H4 (cell line): ENCODE results near the gene SPSB1. TPM values are rescaled to one million over a fixed set of nuclear protein-coding genes. Genes with fewer than 3 reads are reported as not detected.

Experiments used
- DNase-seq: peaks from one replicate; pipeline ENCODE4 v3.0.0-alpha.2; 2015; ENCODE audit warnings: low spot score
- total RNA-seq: library from RNA; depleted of rRNA; stranded (reverse); fragments of >200 nt; shearing (Covaris generic); gene quantifications from 2 replicates; pipeline ENCODE4 v1.2.3, GENCODE V29; 2014; rRNA removed

SPSB1 gene
- 10.6 and 12.2 TPM in 2 replicates for total RNA-seq

DNA sequence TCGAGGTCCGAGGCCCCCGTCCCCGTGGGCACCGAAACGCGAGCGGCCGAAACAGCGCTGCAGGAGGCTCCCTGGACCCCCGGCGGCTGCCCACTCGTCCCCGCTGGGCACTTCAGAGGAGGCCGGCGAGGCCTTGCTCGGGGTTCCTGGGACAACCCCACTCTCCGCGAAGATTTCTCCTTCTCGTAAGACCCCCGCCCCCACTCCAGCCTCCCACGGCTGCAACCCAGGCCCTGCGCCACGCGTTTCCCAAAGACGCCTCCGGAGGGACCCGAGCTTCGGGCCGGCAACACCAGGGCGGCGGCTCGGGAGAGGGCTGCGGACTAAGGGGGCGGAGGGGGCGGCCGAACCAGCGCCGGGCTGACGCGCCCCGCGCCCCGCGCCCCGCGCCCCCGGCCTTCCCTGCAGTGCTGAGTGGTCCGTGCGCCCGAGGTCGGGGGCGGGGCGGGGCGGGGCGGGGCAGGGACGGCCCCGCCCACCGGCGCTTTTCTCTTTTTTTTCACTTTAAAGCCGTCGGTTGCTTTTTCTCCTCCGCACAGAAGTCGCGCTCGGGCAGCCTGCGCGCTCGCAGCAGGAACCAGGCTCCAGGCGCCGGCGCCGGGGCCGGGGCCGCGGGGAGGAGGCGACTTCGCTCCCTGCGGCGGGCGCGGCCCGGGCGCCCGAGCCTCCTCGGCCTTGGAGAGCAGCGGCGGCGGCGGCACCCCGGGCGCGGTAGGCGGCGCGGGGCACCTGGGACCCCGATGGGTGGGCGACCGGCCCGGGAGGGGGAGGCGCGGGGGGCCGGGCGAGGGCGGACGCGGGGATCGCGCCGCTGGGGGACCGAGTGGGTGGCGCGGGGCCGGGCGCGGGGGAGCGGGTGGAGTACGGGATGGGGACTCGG lies at the start of gene SPSB1:
TSS of gene SPSB1 (plus strand) at position 534 of the 880 bp plus-strand sequence. CDS start 62,998 bp downstream, outside the sequence.
- peak; percentile 45 for DNase-seq

- no peak for DNase-seq
Observed at GRCh38 chr1:9243066-9243739, 49.5 kb upstream of the SPSB1 start.

DNA sequence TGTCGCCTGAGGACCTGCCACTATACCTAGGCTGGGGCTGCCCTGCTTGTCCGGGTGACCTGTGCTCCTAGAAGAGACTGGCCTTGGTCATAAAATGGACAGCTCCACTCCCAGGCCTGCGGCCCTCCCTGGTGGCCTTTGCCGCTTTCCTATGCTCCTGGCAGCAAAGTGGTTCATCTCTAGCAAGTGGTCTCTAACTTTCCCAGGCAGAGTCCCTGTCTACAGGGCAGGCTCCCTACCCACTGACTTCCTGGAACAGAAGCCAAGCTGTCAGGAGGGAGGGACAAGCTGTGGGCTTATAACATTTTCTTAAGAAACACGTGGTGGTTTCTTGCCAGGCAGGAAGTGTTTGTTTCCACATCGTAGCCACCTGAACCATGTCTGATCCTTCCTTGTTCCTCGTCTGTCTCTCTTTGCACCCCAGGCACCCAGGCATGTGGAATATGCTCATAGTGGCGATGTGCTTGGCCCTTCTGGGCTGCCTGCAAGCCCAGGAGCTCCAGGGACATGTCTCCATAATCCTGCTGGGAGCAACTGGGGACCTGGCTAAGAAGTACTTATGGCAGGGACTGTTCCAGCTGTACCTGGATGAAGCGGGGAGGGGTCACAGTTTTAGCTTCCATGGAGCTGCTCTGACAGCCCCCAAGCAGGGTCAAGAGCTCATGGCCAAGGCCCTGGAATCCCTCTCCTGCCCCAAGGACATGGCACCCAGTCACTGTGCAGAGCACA lies 48.0 kb upstream of the SPSB1 start:
- no peak for DNase-seq

- DNase-seq: no peak
Observed at GRCh38 chr1:9245230-9245619, 47.5 kb upstream of the SPSB1 start.

DNA sequence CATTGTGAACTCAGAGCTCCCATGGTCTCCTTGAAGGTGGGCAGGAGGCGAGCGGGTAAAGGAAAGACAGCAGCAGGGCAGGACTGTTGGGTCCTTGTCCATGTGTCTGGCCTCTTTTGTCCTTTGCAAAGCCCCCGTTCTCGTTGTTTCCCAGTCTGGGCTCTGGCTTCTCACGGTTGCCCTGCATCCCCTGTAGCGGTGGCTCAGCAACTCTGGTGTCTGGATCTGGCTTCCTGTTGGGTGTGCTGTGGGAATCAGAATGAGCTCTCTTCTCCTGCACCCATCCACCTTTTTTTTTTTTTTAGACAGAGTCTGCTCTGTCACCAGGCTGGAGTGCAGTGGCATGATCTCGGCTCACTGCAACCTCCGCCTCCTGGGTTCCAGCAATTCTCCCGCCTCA lies 47.0 kb upstream of the SPSB1 start:
- no peak for DNase-seq

GRCh38 chr1:9246215-9246614 lies 46.5 kb upstream of the SPSB1 start:
- no peak for DNase-seq

- DNase-seq: no peak
Observed at GRCh38 chr1:9246841-9247785, 45.6 kb upstream of the SPSB1 start.

DNA sequence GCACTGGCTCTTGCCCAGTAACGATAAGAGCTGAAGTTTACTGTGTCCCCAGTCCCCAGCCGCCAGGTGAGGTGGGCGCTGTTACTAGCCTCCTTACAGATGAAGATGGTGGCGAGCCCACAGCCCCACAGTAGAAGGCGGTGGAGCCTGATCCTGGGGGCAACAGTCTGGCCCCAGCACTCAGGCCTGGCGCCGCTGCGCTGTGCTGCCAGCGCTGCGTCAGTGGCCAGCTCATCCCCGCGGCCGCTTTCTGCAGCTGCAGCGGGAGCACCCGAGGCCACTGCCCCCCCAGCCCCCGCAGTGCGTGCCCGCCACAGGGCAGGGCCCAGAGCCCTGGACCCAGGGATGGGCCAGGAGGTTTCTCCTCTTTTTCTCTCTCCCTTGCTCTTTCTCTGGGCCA lies 44.8 kb upstream of the SPSB1 start:
- DNase-seq: no peak

GRCh38 chr1:9248341-9249262 lies 44.1 kb upstream of the SPSB1 start:
- no peak for DNase-seq

DNA sequence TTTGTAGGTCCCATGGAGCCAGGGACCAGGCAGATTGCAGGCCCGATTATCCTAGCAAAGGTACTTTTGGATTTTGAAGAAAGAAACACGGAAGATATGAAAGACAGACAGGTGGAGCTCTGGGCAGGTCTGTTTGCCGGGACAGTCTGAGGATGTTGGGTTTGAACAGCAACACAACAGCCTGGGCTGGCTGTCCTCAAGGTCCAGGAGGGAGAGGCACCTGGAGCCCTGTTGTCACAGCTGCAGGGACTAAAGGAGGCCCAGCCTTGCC lies 43.5 kb upstream of the SPSB1 start:
- DNase-seq: no peak

DNA sequence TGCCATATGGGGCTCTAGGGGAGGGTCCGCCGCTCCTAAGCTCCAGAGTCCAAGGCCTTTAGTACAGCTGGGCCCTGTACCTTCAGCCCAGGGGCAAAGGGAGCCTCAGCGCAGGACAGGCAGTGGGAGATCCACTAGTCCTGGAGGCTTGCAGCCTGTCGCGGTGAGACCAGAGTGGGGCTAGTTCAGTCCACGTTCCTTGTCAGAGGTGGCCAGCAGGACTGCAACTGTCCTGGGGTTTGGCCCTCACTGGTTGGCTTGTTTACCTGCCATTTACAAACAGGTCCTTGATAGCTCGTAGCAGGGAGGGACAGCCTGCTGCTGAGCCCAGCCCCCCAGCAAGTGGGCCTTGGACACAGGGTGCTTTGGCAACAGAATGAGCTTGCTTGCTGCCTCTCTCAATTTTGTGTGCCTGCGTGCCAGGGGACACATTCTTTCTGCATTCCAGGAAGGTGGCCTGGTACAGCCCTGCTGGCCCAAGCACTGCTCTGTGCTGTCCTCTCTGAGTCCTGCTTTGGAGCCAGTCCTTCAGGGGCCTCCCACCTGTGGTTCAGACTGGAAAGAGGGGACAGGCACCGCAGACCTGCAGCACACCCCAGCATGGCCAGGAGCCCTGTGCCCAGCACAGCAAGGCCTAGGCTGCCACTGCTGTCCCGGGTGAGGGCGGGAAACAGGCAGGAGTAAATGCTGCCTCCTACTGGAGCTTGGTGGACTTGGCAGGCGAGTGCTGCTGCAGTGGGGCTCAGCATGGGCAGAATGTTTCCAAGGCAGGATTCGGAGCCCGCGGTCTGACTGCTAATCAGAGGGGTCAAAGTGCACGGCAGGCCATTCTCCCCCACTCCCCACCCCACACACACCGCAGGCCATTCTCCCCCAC lies 42.9 kb upstream of the SPSB1 start:
- DNase-seq: no peak

DNA sequence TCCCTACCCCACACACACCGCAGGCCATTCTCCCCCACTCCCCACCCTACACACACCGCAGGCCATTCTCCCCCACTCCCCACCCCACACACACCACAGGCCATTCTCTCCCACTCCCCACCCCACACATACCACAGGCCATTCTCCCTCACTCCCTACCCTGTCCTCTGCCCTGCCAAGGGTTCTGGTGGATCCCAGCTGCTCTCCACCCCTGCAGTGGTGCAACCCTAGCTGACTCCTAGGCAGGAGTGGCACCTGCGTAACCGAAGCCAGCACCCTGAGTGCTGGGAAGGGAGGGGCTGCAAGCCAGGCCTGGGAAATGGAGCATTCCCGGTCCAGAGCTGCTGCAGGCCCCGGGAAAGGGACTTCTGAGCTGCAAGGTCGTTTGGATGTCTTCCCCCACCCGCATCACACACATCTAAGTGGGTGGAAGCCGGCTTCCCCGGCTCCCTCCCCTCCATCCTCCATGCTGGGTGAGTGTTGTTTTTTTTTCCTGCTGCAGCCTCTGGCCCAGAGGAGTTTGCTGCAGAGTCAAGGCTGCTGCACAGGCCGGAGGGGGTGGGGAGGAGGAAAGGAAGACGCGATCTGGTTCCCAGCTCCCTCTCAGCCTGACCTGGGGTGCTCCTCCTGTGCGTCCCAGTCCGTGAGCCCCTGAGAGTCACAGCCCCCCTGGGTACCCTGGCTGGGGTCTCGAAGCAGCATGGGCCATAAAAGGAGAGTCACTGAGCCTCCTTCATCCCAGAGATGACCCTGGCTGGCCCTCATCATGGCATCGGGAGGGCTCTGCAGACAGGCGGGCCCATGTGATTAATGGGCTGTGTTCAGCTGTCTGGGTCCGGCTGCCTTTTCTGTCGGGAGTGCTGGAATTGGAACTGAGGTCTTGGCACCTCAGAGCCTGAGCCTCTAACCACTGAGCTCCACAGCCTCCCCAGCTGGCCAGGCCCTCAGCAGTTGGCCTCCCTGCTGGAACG lies 42.0 kb upstream of the SPSB1 start:
- no peak for DNase-seq

- DNase-seq: no peak
Observed at GRCh38 chr1:9251501-9251900, 41.2 kb upstream of the SPSB1 start.

DNA sequence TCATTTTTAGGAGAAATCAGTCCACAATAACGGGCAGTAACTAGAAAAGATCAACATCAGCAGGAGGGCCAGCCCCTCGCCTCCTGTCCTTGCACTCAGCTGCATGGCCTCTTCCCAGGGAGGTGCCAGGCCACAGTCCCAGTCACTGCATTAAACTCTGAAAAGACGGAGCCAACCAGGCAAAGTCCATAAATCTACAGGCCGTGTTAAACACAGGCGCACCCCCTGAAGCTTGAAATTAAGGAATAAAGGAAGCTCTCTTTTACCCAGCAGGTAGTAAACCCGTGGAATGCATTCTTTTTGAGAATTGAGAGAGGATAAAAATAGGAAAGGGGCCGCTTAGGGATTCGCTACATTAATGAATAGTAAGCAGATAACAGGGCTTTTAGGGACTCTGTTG lies 39.7 kb upstream of the SPSB1 start:
- no peak for DNase-seq

- DNase-seq: no peak
Observed at GRCh38 chr1:9253453-9254105, 39.1 kb upstream of the SPSB1 start.

DNA sequence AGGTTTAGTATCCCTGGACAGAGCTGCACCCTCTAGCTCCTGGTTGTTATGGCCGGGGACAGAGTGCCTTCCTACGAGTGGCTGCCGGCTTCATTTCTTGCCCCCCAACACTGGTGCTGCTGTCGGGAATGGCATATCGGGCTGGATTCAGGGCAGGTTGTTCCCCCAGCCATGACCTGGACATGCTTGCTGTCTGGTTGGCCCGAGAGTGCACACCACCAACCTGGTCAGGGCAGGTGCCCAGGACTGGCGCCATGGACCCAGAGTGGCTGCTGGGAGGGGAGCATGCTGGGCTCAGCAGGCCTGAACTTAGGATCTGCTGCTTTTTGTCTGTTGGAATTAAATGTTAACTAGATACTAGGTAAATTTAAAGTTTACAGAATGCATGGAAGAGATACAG lies 36.4 kb upstream of the SPSB1 start:
- no peak for DNase-seq

DNA sequence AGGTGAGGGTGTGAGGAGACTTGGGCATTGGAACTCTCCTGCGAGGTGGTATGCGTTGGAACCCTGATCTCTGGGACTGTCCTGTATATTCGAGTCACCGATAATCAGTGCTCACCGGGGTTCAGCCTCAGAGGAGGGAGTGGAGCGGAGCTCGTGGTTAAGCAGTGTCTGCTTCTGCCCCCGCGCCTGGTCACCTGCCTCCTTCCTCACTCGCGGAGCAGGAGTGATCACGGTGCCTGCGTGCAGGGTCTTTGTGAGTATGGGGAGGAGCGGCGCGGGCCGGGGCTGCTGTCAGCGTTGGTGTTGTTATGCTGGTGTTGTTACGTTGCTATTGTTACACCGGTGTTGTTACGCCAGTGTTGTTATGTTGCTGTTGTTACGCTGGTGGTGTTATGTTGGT lies 34.8 kb upstream of the SPSB1 start:
- DNase-seq: no peak

GRCh38 chr1:9258629-9259028 lies 34.1 kb upstream of the SPSB1 start:
- no peak for DNase-seq
